ENCODE data around the gene FXYD1.
"Not testable (repeated sequence)": the region's sequence is repeated elsewhere in the genome, so short reads cannot be mapped to it uniquely, and the experiment has no call there.

FXYD1 gene

DNA sequence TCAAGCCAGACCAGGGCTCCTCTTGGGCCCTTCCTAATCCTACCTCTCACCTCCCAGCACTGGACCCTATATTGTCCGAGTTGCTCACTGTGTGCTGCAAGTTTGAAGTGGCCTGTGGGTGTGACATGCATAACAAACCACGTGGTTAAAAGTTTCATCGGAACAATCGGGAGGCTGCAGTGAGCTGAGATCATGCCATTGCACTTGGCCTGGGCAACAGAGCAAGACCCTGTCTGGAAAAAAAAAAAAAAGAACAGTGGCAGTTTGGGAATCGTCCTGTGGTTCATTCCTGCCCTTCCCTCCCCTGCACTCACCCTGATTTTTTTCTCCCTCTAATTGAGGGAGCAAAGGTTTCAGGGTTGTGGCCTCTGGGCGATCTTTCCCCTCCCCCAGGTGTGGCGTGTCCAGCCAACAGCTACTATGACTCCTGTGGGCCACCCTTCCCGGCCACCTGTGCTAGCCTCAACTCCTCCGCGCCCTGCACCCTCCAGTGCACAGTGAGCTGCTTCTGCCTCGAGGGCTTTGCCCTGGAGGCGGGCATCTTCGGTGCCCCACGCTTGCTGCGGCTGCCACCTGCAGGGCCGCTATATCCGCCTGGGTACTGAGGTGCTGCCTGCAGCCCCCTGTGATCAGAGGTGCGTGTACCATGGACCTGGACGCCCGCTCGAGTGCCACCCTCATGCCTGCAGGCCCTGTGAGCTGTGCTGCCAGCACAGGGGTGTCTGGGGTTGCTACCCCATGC, 39.3 kb upstream of the FXYD1 start:
- no peaks in the 10 kb centered on the region for H3K27me3 ChIP-seq (ENCODE audit: insufficient read depth, poor library complexity, severe bottlenecking)
- TF ChIP-seq POLR2AphosphoS5 (IDR thresholded peaks at IDR 0.05; ENCODE audit: low read depth) (no peak), GABPA (IDR thresholded peaks at IDR 0.05; ENCODE audit: low read depth) (no peak), SPI1 (IDR thresholded peaks at IDR 0.05; ENCODE audit: borderline replicate concordance, low read depth) (no peak)
- TF ChIP-seq, protein P1, sequence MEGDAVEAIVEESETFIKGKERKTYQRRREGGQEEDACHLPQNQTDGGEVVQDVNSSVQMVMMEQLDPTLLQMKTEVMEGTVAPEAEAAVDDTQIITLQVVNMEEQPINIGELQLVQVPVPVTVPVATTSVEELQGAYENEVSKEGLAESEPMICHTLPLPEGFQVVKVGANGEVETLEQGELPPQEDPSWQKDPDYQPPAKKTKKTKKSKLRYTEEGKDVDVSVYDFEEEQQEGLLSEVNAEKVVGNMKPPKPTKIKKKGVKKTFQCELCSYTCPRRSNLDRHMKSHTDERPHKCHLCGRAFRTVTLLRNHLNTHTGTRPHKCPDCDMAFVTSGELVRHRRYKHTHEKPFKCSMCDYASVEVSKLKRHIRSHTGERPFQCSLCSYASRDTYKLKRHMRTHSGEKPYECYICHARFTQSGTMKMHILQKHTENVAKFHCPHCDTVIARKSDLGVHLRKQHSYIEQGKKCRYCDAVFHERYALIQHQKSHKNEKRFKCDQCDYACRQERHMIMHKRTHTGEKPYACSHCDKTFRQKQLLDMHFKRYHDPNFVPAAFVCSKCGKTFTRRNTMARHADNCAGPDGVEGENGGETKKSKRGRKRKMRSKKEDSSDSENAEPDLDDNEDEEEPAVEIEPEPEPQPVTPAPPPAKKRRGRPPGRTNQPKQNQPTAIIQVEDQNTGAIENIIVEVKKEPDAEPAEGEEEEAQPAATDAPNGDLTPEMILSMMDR (IDR thresholded peaks at IDR 0.05; ENCODE audit: insufficient read depth, low read length): no peak
- TF ChIP-seq, protein P2, sequence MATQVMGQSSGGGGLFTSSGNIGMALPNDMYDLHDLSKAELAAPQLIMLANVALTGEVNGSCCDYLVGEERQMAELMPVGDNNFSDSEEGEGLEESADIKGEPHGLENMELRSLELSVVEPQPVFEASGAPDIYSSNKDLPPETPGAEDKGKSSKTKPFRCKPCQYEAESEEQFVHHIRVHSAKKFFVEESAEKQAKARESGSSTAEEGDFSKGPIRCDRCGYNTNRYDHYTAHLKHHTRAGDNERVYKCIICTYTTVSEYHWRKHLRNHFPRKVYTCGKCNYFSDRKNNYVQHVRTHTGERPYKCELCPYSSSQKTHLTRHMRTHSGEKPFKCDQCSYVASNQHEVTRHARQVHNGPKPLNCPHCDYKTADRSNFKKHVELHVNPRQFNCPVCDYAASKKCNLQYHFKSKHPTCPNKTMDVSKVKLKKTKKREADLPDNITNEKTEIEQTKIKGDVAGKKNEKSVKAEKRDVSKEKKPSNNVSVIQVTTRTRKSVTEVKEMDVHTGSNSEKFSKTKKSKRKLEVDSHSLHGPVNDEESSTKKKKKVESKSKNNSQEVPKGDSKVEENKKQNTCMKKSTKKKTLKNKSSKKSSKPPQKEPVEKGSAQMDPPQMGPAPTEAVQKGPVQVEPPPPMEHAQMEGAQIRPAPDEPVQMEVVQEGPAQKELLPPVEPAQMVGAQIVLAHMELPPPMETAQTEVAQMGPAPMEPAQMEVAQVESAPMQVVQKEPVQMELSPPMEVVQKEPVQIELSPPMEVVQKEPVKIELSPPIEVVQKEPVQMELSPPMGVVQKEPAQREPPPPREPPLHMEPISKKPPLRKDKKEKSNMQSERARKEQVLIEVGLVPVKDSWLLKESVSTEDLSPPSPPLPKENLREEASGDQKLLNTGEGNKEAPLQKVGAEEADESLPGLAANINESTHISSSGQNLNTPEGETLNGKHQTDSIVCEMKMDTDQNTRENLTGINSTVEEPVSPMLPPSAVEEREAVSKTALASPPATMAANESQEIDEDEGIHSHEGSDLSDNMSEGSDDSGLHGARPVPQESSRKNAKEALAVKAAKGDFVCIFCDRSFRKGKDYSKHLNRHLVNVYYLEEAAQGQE (IDR thresholded peaks at IDR 0.05; ENCODE audit: insufficient replicate concordance, low read depth): no peak
- H3K27ac ChIP-seq (replicated peaks): no peak overlapping the region
- H3K4me3 ChIP-seq (replicated peaks; ENCODE audit: insufficient read depth, low read length): no peak overlapping the region
- no peak for DNase-seq (ENCODE audit: low read depth in 1 of 2, low spot score in 1 of 2)

DNA sequence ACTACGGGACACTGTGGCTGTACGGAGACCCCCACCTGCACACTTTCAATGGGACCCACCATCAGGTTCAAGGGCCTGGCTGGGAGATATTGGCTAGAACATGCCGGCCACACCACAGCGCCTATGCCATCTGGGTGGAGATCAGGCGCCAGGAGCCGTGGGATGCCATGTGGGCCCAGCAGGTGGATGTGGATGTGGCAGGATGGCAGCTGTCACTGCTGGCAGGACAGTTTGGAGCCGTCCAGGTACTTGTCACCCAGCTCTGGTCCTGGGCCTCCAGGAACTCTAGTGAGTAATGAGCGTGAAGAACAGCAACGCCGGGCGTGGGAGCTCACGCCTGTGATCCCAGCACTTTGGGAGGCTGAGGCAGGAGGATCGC, 38.7 kb upstream of the FXYD1 start:
- no peak for DNase-seq (ENCODE audit: low read depth in 1 of 2, low spot score in 1 of 2)
- TF ChIP-seq POLR2AphosphoS5 (IDR thresholded peaks at IDR 0.05; ENCODE audit: low read depth): no peak
- TF ChIP-seq GABPA (IDR thresholded peaks at IDR 0.05; ENCODE audit: low read depth): no peak
- TF ChIP-seq, protein P1 (IDR thresholded peaks at IDR 0.05; ENCODE audit: insufficient read depth, low read length): no peak
- no peak for TF ChIP-seq SPI1 (IDR thresholded peaks at IDR 0.05; ENCODE audit: borderline replicate concordance, low read depth)
- TF ChIP-seq, protein P2 (IDR thresholded peaks at IDR 0.05; ENCODE audit: insufficient replicate concordance, low read depth): no peak
- Histone ChIP-seq H3K27me3 (ENCODE audit: insufficient read depth, poor library complexity, severe bottlenecking) (no peaks in the 10 kb centered on the region), H3K4me3 (replicated peaks; ENCODE audit: insufficient read depth, low read length) (no peak overlapping the region), H3K27ac (replicated peaks) (no peak overlapping the region)

DNA sequence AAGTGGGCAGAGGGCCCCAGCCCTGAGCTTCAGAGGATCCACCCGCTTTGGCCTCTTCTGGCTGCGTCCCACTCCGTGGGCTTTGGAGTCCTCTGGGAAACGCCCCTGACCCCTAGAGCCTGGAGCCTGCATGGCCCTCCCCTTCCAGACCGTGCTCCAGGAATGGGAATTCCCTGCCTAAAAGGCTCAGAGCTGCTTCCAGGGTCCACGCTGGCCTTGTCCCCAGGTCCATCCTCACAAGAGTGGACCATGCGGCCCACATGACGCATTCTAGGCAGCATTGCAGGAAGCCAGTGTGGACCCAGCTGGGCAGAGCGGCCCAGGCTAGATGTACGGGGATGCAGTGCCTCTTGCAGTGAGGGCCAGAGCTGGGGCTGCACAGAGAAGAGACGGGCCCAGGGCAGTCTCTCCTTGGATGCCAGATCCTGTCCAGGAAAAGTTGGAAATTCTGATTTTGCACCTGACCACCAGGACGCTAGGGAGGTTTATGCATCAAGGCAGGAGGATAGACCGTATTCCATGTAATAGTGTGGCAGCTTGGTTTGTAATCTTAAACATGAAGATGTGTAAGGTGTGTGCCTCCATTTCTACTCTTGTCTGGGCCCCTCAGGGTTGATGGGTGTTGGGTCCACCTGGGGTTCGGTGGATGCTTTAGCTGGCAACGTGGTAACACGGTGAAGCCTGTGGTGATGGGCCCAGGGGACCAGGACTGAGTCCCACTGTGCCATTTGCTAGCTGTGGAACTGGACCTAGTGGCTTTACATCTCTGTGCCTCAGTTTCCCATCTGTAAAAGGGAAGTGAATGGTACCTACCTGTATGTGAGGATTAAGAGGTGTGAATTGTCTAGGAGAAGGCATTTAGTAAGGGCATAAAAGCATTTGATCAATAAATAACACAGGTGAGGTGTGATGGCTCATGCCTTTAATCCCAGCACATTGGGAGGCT, 37.8 kb upstream of the FXYD1 start:
- DNase-seq (ENCODE audit: low read depth in 1 of 2, low spot score in 1 of 2): no peak
- no peaks in the 10 kb centered on the region for H3K27me3 ChIP-seq (ENCODE audit: insufficient read depth, poor library complexity, severe bottlenecking)
- TF ChIP-seq, protein P1 (IDR thresholded peaks at IDR 0.05; ENCODE audit: insufficient read depth, low read length): no peak
- no peak for TF ChIP-seq POLR2AphosphoS5 (IDR thresholded peaks at IDR 0.05; ENCODE audit: low read depth)
- TF ChIP-seq GABPA (IDR thresholded peaks at IDR 0.05; ENCODE audit: low read depth): no peak
- TF ChIP-seq, protein P2 (IDR thresholded peaks at IDR 0.05; ENCODE audit: insufficient replicate concordance, low read depth): no peak
- no peak for TF ChIP-seq SPI1 (IDR thresholded peaks at IDR 0.05; ENCODE audit: borderline replicate concordance, low read depth)
- no peak overlapping the region for H3K4me3 ChIP-seq (replicated peaks; ENCODE audit: insufficient read depth, low read length)
- no peak overlapping the region for H3K27ac ChIP-seq (replicated peaks)

DNA sequence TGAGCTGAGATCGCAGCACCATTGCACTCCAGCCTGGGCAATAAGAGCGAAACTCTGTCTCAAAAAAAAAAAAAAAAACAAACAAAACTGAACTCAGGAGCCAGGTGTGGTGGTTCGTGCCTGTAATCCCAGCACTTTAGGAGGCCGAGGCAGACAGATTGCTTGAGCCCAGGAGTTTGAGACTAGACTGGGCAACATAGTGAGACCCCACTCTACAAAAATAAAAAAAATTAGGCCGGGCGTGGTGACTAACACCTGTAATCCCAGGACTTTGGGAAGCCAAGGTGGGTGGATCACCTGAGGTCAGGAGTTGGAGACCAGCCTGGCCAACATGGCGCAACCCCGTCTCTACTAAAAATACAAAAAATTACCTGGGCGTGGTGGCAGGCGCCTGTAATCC, 36.7 kb upstream of the FXYD1 start:
- not testable (repeated sequence) for H3K27me3 ChIP-seq (ENCODE audit: insufficient read depth, poor library complexity, severe bottlenecking); H3K4me3 ChIP-seq (replicated peaks; ENCODE audit: insufficient read depth, low read length); H3K27ac ChIP-seq (replicated peaks); DNase-seq (ENCODE audit: low read depth in 1 of 2, low spot score in 1 of 2)

DNA sequence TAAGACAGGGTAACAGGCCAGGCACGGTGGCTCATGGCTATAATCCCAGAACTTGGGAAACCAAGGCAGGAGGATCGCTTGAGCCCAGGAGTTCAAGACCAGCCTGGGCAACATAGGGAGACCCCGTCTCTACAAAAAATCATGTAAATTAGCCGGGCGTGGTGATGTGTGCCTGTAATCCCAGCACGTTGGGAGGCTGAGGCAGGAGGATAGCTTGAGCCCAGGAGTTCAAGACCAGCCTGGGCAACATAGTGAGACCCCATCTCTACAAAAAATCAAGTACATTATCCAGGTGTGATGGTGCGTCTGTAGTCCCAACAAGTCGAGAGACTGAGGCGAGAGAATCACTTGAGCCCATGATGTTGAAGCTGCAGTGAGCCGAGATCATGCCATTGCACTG, 35.0 kb upstream of the FXYD1 start:
- DNase-seq (ENCODE audit: low read depth in 1 of 2, low spot score in 1 of 2); H3K27ac ChIP-seq (replicated peaks); H3K27me3 ChIP-seq (ENCODE audit: insufficient read depth, poor library complexity, severe bottlenecking): not testable (repeated sequence)

More for the DNA sequence above, 35.0 kb upstream of the FXYD1 start:
- H3K4me3 ChIP-seq (replicated peaks; ENCODE audit: insufficient read depth, low read length): not testable (repeated sequence)
